HL-60/S4 treated with retinoic acid at 250 ng/mL for 4 days and 3 days (cell line): ENCODE measurements around the gene FCHSD2.

Source experiments
- in situ Hi-C: fragments of 300-500 bp; cut with MboI; formaldehyde crosslinking; loops from 2 replicates; pipeline ENCODE4 v1.7.0; 2022; ENCODE audit warnings: low sequenced_read_pairs

The FCHSD2 gene

DNA sequence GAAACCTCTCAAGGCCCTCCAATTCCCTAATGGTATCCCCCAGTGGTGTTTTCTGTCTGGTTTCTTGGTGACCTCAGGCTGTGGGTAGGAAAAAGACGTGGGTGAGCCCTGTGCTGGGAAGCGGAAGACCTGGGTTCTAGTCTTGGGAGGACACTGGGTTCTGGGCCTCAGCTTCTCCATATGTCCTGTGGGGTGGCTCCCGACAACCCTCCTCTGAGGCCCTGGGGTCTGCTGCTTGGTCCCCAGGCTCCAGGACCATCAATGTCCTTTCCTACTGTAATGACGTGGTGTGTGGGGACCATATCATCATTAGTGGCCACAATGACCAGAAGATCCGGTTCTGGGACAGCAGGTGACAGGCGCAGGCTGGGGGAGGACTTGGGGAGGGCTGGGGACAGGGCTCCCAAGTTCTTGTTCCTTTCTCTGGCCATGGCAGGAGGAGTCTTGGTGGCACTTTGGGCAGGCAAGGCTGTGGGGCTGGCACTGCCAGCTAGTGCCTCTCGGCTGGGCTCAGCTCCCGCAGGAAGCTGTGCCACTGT, 315.1 kb downstream of the FCHSD2 start:
- in situ Hi-C loops, result no loop called here

DNA sequence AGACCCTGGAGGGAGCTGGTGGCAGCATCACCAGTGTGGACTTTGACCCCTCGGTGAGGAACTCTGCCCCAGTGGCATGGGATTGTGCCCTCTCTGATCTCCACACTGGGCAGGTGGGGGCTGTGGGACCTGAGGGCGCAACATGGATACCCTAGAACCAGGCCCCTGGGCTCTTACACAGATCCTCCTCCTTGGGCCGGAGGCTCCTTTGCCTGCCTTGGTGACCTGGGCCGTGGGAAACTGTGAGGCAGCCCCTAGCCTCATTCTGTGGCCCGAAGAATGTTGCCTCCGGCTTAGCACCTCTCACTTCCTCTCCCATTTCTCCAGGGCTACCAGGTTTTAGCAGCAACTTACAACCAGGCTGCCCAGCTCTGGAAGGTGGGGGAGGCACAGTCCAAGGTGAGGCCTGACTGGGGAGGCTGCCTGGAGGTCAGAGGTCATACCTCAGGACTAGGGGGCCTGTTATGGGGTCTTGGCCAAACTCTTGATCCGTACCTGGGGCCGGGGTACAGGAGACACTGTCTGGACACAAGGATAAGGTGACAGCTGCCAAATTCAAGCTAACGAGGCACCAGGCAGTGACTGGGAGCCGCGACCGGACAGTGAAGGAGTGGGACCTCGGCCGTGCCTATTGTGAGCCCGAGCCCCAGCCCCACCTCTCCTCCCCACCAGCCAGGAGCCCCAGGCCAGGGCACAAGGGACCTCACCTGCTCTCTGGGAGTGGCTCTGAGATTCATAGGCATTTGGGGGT, 315.8 kb downstream of the FCHSD2 start:
- in situ Hi-C loops, result no loop called here

DNA sequence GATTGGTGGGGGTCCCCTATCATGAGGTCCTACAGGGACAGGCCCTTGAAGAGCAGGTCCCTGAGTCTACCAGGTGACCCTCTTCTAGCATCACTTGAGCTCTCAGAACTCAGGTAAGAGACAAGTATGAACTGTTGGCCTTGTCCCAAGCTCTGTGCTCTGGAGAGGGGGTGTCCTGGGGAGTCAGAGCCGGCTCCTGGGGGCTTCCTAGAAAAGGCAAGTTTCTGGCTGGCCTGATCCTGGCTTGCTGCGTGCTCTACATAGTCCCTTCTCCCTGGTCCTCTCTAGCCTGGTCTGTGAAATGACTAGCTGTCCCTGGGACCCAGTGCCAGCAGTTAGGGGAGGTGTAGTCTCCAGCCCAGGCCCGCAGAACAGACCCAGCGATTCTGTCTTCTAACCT, 316.5 kb downstream of the FCHSD2 start:
- in situ Hi-C loops, result no loop called here

DNA sequence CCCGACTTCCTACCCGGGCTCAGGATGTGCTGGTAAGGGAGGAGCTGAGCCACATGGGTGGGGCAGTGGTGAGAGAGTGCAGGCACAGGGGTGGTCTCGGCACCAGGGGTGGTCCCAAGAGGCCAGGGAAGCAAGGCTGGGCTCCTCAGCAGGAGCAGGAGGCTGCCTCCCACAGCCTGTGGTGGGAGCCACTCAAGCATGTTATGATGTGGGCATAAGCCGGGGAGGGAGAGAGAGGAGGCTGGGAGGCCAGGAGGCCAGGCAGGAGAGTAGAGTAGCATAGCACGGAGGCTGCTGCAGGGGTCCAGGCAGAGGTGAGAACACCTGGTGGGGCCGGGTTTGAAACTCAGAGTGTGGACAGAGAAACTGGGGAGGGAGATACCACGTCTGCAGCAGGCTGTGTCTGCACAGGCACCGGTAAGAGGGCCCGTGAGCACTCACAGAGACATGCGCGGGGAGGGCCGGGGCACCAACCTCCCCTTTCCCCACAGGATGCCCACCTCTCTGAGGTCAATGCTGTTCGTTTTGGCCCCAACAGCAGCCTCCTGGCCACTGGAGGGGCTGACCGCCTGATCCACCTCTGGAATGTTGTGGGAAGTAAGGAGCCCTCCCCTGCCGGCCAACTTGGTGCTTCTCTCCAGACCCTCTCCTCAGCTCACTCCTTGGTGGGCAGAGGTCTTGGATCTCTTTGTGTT, 317.2 kb downstream of the FCHSD2 start:
- in situ Hi-C loops, result no loop called here

DNA sequence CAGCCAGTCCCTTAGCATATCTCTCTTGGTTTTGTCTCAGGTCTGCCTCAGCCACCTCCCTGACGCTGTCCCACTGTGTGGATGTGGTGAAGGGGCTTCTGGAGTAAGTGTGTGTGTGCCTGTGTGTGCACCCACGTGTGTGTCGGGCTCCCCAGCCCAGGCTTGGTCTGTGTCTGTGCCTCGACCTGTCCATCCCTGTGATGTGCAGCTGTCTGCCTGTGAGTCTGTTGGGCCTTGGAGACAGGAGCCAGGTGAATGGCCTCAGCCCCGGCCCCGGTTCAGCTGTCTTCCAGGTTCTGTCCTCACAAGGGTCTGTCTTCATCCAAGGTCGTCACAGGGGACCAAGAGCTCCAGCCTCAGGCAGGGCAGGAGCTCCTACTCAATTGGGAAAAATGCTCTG, 318.1 kb downstream of the FCHSD2 start:
- in situ Hi-C loops, result no loop called here

DNA sequence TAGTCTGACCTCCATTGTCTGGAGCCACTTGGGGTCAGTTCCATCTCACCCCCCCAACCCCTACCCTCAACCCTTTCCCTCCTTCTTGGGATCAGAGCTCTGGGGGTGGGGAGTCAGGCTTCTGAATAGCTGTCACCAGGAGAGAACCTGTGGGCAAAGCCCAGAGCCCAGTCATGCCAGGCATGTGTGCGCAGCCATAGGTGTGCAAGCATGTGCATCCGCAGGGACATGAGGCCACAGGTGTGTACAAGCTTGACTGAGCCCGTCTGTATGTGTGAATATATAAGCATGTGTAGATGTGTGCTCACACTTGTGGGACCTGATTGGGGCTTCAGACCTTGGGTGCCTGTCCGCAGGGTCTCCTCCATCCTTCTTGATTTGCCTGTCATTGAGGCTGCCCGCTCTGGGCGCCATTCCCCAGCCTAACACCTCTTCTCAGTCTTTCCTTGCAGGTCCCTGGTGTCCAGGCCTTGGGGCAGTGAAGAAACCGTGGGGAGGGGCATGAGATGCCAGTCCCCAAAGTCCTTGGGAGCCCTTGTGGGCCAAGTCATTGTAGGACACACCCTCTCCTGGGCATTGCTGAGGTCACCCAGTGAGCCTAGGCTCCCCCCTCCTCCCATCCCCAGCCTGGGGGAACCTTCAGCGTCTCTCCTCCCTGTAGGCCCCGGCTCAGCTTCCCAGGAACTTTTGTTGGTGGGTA, 318.9 kb downstream of the FCHSD2 start:
- in situ Hi-C loops, result no loop called here

DNA sequence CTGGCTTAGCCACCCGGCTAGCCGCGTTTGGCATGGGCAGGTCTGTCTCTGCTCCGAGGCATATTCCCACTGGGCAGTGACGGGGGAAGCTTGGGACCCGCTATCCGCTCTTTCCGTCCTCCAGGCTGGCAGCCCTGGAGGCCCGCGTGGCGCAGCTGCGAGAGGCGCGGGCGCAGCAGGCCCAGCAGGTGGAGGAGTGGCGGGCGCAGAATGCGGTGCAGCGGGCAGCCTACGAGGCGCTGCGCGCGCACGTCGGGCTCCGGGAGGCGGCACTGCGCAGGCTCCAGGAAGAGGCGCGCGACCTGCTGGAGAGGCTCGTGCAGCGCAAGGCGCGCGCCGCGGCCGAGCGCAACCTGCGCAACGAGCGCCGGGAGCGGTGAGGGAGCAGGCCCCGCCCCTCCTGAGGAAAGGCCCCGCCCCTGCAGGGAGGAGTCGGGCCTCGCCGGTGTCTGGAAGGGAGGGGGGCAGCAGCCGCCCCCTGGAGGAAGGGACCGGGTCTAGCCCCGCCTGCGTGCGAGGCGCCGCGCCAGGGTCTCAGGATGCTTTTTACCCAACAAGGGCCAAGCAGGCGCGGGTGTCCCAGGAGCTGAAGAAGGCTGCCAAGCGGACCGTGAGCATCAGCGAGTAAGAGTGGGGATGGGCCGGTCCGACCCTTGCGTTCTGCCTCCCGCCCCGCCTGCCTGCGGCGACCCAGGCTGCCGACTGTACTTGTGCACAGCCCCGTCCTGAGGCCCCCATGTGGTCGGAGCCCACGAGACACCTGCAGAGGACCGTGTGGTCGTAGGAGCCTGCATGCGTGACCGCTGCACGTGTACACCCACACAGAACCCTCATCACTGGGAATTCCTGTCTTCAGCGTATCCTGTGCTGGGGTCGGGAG, 320.0 kb downstream of the FCHSD2 start:
- in situ Hi-C loops, result no loop called here

DNA sequence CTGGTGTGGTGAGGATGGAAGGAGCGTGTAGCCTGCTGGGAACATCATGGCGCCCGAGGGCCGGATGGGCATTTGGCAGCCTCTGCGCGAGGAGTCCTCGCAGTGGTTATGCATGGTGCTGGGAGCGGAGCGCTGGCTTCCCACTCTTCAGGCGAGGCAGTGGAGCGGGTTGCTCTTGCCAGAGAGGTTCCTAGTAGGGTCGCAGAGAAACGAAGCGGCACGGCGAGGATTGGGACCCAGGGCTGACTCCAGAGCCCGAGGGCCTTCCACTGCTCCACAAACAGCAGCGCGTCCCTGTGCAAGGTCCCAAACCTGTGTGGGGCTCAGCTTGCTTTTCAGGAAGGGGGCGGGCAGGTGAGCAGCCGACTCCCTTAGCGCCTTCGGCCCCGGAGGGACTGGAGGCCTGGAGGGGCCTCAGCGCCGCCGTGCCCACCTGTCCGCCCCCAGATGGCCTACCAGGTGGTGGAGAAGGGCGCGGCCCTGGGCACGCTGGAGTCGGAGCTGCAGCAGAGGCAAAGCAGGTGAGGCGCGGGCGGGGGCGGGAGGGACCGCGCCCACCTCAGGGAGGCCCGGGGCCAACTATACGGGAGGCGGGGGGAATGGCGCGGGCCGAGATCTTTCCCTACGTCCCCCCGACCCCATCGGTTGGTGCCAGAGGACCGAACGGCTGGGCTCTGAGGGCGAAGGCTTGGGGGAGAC, 320.7 kb downstream of the FCHSD2 start:
- in situ Hi-C loops, result no loop called here

DNA sequence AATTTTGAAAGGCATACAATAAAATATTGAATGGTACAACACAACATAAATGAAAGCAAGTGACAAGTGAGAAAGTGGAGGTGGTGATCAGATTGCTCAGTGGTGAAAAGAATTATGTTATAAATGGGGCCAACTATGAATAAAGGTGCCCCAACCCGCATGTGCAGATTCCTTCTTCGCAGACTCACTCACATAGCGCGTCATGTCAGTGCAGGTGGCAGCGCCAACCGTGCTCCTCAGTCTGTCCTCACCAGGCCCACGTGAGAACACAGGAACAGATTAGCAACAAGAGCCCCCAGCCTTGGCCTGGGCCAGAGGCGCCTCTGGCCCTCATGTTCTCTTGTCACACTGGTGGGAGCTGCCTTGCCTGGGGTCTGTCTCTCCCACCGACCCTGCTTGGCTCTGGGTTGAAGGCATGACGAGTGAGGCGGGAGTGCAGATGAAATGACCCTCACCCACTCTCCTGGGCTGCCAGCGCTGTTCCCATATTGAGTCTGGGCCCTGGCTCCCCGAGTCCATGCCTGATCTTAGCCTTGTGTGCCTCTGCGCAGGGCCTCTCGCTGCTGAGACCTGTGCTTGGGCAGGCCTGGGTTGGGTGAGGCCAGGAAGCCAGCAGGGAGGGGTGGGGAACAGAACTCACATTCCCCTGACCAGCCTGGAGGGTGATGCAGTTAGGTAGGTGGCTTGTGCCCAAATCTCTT, 321.5 kb downstream of the FCHSD2 start:
- in situ Hi-C loops, result no loop called here

DNA sequence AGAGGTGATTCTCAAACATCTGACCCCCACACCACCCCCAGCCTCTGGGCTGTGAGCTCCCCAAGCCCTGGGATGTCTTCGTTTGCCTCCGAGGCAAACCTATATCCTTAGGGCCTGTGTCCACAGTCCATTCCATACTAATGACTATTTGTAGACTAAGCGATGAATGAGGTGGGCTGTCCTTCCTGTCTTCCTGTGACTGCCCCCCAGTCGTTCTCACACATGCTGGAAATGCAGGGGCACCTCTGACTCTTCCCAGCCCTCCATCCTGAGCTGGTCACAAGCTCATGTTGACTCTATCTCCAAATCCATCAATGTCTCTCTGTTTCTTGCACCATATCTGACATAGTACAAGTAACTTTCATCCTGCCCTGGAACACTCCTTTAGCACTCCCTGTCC, 323.1 kb downstream of the FCHSD2 start:
- in situ Hi-C loops, result no loop called here

DNA sequence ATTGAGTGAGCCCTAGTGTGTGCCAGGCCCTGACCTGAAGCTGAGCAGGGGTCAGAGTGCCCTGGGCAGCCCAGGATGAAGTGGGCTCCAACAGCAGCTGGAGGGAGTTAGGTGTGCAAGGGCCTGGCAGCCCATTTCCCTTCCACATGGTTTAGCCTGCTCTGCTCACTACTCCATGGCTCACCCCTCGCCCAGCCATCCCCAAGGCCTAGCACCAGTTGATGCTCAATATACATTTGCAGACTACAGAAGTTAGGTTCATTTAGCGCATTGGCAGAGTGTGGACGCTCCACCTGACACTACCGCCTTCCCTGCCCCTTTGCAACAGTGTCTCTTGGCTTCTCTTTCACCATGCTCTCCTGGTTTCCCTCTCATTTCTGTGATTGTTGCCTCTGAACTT, 324.2 kb downstream of the FCHSD2 start:
- in situ Hi-C loops, result no loop called here

DNA sequence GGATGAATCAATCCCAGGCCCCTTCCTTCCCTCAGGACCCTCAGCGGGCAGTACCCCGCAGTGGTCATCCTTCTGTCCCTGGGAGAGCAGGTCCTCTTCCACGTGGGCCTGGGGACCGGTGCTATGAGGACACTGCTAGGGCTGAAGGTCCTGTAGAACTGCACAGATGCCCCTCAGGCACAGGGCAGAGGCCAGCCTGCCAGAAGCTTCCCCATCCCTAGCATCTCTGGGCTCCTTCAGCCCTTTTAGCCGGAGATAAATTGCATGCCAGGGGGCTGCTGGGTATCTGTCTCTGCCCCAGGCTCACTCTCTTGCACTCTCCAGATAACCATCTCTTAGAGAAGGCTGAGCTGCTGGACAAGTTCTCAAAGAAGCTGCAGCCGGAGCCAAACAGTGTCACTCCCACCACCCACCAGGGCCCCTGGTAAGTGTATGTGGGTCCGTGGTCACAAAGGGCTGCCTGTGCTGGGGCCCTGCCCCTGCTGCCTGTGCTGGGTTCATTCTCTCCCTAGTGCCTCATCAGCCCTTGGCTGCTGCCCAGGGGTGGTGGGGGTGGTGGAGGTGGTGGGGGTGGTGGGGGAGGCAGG, 325.6 kb downstream of the FCHSD2 start:
- in situ Hi-C loops, result no loop called here

DNA sequence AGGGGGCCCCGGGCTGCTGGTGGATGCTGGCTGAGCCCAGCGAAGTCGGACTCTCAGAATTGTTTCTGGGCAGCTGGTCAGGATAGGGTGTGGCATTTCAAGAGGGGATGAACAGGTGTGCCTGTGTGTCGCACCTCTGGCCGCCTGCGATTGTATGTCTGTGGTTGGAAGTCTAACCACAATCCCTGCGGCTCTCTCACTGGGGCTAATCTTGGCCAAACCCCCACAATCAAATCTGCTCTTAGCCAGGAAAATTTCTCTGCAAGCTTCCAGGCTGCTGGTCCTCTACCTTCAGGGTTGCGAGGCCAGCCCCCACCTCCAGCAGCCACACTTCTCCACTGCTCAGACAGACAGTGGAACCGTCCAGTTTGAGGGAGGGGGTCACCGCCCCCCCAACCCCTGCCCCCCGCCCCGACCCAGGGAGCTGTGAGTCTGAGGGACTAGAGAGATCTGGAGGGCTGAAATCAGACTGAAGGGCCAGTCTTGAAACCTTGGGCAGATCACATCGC, 327.0 kb downstream of the FCHSD2 start:
- in situ Hi-C loops, result no loop called here

DNA sequence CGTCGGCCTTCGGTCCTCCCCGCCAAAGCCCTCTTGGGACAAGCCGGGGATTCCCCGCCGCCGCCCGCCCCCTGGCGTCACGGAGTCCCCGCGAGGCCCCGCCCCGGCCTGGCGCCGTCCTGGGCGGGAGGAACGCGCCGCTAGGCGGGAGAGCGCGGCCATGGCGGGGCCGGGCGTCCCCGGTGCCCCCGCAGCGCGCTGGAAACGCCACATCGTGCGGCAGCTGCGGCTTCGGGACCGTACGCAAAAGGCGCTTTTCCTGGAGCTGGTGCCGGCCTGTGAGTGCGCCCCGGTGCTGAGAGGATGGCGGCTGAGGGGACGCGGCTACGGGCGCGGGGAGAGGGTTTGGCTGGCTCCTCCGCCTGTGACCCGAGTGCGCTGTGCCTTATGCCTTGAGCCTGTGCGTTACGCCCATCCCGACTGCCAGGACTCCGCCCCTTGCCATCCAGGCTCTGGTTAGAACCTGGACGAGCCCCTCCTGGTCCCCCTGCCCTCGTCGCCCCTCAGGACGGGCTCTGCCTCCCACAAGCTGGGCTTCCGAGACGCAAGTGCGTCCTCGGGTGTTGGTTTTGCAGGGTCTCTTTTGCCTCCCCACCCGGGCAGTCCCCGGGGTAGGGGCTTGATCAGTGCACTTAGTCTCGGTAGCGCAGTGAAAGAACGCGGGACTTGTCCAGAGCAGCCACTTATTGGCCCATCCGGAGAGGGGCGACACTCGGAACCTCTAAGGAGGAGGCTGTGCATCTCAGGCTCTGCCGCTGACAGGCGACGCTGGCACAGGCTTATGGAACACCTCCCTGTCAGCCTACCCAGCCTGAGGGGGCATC, 327.6 kb downstream of the FCHSD2 start, which contains the start of gene ATG16L2:
Gene ATG16L2 (plus strand): TSS at position 126 of the 824 bp plus-strand sequence. CDS start 35 bp downstream, at position 161.
- in situ Hi-C loops, result no loop called here

DNA sequence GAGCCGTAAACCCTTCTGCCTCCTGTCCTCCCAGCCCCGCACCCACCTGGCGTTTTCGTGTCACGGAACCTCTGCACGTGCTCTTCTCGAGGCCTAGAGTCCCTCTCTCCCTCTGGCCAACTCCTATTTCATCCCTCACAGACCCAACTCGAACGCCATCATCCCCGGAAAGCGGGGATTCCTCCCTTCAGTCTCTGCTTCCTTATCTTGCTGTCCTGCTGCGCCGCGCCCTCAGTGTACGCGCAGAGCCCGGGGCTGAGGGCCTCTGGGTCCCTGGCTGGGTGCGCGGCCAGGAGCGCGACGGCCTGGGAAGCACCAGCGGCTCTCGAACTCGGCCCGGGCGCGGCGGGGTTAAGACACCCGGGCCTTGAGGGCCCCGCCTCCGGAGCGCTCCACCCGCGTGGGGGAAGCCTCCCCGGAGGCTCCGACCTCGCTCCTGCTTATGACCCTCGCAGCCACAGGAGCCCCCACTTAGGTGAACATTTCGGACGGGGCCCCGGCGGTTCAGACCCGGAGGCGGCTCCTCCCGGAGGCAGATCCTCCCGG, 328.3 kb downstream of the FCHSD2 start:
- in situ Hi-C loops, result no loop called here

DNA sequence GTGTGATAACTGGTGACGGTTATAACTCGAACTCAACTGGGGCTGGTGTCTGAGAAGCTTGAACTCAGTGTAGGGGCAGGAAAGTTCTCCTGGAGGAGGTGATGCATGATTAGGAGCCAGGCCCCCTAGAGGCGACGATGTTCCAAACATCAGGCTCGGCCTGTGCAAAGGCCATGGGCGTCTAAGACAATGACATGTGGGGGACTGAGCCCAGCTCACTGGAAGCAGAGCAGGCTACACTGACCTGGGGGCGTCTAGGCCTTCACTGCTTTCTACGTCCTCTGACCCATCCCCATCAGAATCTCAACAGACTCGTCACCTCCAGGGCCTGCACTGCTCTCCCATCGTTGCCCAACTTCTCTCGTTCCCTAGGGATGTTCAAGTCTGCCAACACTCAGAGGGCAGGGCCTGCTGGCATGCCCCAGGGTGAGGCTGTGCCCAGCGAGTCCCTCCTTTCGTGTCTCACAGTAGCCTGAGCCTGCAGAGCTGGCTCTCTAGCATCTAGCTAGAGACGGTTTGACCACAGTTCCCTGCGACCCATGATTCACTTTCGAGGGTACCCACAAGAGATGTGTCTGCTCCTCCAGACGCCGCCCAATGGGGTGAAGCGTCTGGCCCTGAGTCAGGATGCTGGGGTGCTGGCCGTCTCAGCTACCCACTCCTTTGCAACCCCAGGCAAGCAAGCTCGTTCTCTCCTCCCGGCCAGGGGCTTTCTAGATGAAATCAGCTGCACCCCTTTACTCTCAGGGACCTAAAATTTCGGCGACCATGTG, 329.0 kb downstream of the FCHSD2 start:
- in situ Hi-C loops, result no loop called here

DNA sequence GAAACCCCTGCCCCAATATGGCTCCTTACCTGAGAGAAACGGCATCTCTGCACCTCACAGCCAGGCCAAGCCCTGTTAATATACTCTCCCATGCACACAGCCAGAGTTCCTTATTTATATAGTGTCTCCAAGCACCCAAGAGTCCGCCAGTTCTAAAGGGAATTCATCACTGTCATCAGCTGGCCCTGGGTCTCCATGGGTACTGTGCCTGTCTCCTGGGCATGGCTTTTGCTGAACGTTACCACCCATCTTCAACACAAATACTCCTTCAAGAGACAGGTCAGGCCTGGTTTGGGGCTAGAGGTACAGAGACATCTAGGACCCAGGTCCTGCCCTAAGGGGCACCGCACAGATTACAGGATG, 329.5 kb downstream of the FCHSD2 start:
- in situ Hi-C loops, result no loop called here
